Measurements from ENCODE around the gene EXOSC9.

The EXOSC9 gene

GRCh38 chr4:121765971-121766538 lies 35.1 kb upstream of the EXOSC9 start:
- no peak for TF ChIP-seq CTCF (IDR thresholded peaks at IDR 0.05; ENCODE audit: borderline replicate concordance, insufficient read depth, low read depth, low read length)
- H3K4me3 ChIP-seq (ENCODE audit: low read depth, low read length) = no peak overlapping the region

- no peak for TF ChIP-seq CTCF (IDR thresholded peaks at IDR 0.05; ENCODE audit: borderline replicate concordance, insufficient read depth, low read depth, low read length)
- no peak overlapping the region for H3K4me3 ChIP-seq (ENCODE audit: low read depth, low read length)
These were observed 34.0 kb upstream of the EXOSC9 start for GRCh38 chr4:121767166-121767565.

- no peak overlapping the region for H3K4me3 ChIP-seq (ENCODE audit: low read depth, low read length)
- TF ChIP-seq CTCF (IDR thresholded peaks at IDR 0.05; ENCODE audit: borderline replicate concordance, insufficient read depth, low read depth, low read length) = no peak
These were observed 31.8 kb upstream of the EXOSC9 start for GRCh38 chr4:121769341-121769740.

GRCh38 chr4:121771869-121772268 lies 29.3 kb upstream of the EXOSC9 start:
- TF ChIP-seq CTCF (IDR thresholded peaks at IDR 0.05; ENCODE audit: borderline replicate concordance, insufficient read depth, low read depth, low read length) = no peak
- no peak overlapping the region for H3K4me3 ChIP-seq (ENCODE audit: low read depth, low read length)

GRCh38 chr4:121773883-121774282 lies 27.2 kb upstream of the EXOSC9 start:
- no peak overlapping the region for H3K4me3 ChIP-seq (ENCODE audit: low read depth, low read length)
- TF ChIP-seq CTCF (IDR thresholded peaks at IDR 0.05; ENCODE audit: borderline replicate concordance, insufficient read depth, low read depth, low read length) = no peak

- TF ChIP-seq CTCF (IDR thresholded peaks at IDR 0.05; ENCODE audit: borderline replicate concordance, insufficient read depth, low read depth, low read length) = no peak
These were observed 24.3 kb upstream of the EXOSC9 start for GRCh38 chr4:121776610-121777401.

GRCh38 chr4:121777625-121778024 lies 23.5 kb upstream of the EXOSC9 start:
- H3K4me3 ChIP-seq (ENCODE audit: low read depth, low read length) = no peak overlapping the region
- TF ChIP-seq CTCF (IDR thresholded peaks at IDR 0.05; ENCODE audit: borderline replicate concordance, insufficient read depth, low read depth, low read length) = no peak

More at GRCh38 chr4:121776610-121777401, 24.3 kb upstream of the EXOSC9 start:
- no peak overlapping the region for H3K4me3 ChIP-seq (ENCODE audit: low read depth, low read length)

Data from GM12875 (cell line).